Neuronal stem cell (in vitro differentiated cells): ENCODE results near the gene CXXC4.

Experiments
- DNase-seq: peaks from one replicate; pipeline ENCODE4 v3.0.0-alpha.2; 2013; ENCODE audit warnings: low spot score
- H2AFZ ChIP-seq: one replicate; pipeline ENCODE4 v1.6.1; 2013; ENCODE audit warnings: mild to moderate bottlenecking, low read length, inconsistent platforms
- H2AK5ac ChIP-seq: 2 replicates; pipeline ENCODE4 v1.6.1; 2013; ENCODE audit warnings: low read depth, mild to moderate bottlenecking, inconsistent platforms, low read length, moderate library complexity, mixed read lengths
- H2BK120ac ChIP-seq: 2 replicates; pipeline ENCODE4 v1.6.1; 2013; ENCODE audit warnings: low read depth, mild to moderate bottlenecking, inconsistent platforms, low read length, moderate library complexity, mixed read lengths
- H2BK12ac ChIP-seq: one replicate; pipeline ENCODE4 v1.6.1; 2013; ENCODE audit warnings: low read length, inconsistent platforms
- H2BK15ac ChIP-seq: 2 replicates; pipeline ENCODE4 v1.6.1; 2013; ENCODE audit warnings: mild to moderate bottlenecking, low read length, inconsistent platforms, mixed read lengths
- H2BK5ac ChIP-seq: one replicate; pipeline ENCODE4 v1.6.1; 2013; ENCODE audit warnings: inconsistent platforms, mild to moderate bottlenecking, low read length, moderate library complexity
- H3K14ac ChIP-seq: one replicate; pipeline ENCODE4 v1.6.1; 2013; ENCODE audit warnings: low read length, inconsistent platforms
- H3K18ac ChIP-seq: 2 replicates; pipeline ENCODE4 v1.6.1; 2013; ENCODE audit warnings: low read length, inconsistent platforms
- H3K23ac ChIP-seq: 2 replicates; pipeline ENCODE4 v1.6.1; 2013; ENCODE audit warnings: low read depth, mild to moderate bottlenecking, mixed read lengths, low read length, inconsistent platforms; ENCODE audit not compliant: poor library complexity
- H3K27ac ChIP-seq: replicated peaks from 3 replicates; pipeline ENCODE4 v1.5.1; 2013; ENCODE audit warnings: low read length, inconsistent platforms
- H3K27me3 ChIP-seq, 3 experiments: 2 replicates each; pipeline ENCODE4 v1.6.1; 2013; ENCODE audit warnings: low read length in 3 of 3, mild to moderate bottlenecking in 2 of 3, inconsistent platforms in 1 of 3, low read depth in 1 of 3, mixed read lengths in 1 of 3, moderate library complexity in 1 of 3; ENCODE audit not compliant: control insufficient read depth in 3 of 3, insufficient read depth in 3 of 3
- H3K36me3 ChIP-seq, 2 donors: replicated peaks in 1 of 2; 2 replicates each; pipeline ENCODE4 v1.6.1; 2013; ENCODE audit warnings: low read length in 2 of 2; ENCODE audit not compliant: control insufficient read depth in 2 of 2, insufficient read depth in 2 of 2
- H3K4ac ChIP-seq: 2 replicates; pipeline ENCODE4 v1.6.1; 2013; ENCODE audit warnings: inconsistent platforms, mild to moderate bottlenecking, low read length, moderate library complexity
- H3K4me1 ChIP-seq, 2 donors: 1 replicate in 1 of 2; 2 replicates in 1 of 2; pipeline ENCODE4 v1.6.1; 2013; ENCODE audit warnings: low read length in 2 of 2, low read depth in 1 of 2; ENCODE audit not compliant: control insufficient read depth in 2 of 2, insufficient read depth in 1 of 2
- H3K4me2 ChIP-seq: one replicate; pipeline ENCODE4 v1.6.1; 2013; ENCODE audit warnings: mild to moderate bottlenecking, low read length, inconsistent platforms; ENCODE audit not compliant: insufficient read depth, poor library complexity, severe bottlenecking
- H3K4me3 ChIP-seq, 2 donors: 2 replicates each; pipeline ENCODE4 v1.5.1; 2013; ENCODE audit warnings: low read length in 2 of 2, mild to moderate bottlenecking in 2 of 2, inconsistent platforms in 1 of 2, moderate library complexity in 1 of 2
- H3K79me1 ChIP-seq: one replicate; pipeline ENCODE4 v1.6.1; 2013; ENCODE audit warnings: low read depth, mild to moderate bottlenecking, inconsistent platforms, low read length, moderate library complexity
- H3K9ac ChIP-seq: one replicate; pipeline ENCODE4 v1.6.1; 2013; ENCODE audit warnings: mild to moderate bottlenecking, low read depth, low read length, inconsistent platforms; ENCODE audit not compliant: poor library complexity
- H3K9me3 ChIP-seq, 2 donors: replicated peaks in 1 of 2; 2 replicates each; pipeline versions ENCODE3 to v1.6.1; 2013; ENCODE audit warnings: low read length in 2 of 2, mild to moderate bottlenecking in 2 of 2, inconsistent platforms in 1 of 2, low read depth in 1 of 2, mixed read lengths in 1 of 2, moderate library complexity in 1 of 2; ENCODE audit not compliant: control insufficient read depth in 2 of 2, insufficient read depth in 1 of 2
- H4K8ac ChIP-seq: one replicate; pipeline ENCODE4 v1.6.1; 2013; ENCODE audit warnings: low read depth, mild to moderate bottlenecking, inconsistent platforms, low read length, moderate library complexity
- H4K91ac ChIP-seq: one replicate; pipeline ENCODE4 v1.6.1; 2013; ENCODE audit warnings: low read length, low read depth, mild to moderate bottlenecking, inconsistent platforms; ENCODE audit not compliant: poor library complexity
- WGBS, 2 donors: extraction: QIAGEN DNeasy Blood & Tissue Kit; methylation state at CpG; one replicate each; pipeline ENCODE4 v1.1.7; 2013; ENCODE audit warnings: missing lambda C conversion rate in 2 of 2, mixed read lengths in 1 of 2; ENCODE audit not compliant: insufficient read length in 2 of 2, insufficient replicate concordance in 1 of 2; ENCODE audit errors: extremely low coverage in 2 of 2; 5-methylcytosine and 5-hydroxymethylcytosine counted together

Gene CXXC4

GRCh38 chr4:104516884-104517283 is 22.2 kb upstream of the CXXC4 start:
- Histone ChIP-seq H2BK5ac (no peak overlapping the region), H3K36me3 (no peaks in the 10 kb centered on the region), H2BK120ac (no peak overlapping the region), H3K9ac (no peak overlapping the region), H3K23ac (no peak overlapping the region), H2BK15ac (no peak overlapping the region), H3K4ac (no peak overlapping the region), H3K27ac (no peak overlapping the region), H3K18ac (no peak overlapping the region), H2AK5ac (no peak overlapping the region), H3K4me1 (no peaks in the 10 kb centered on the region), H4K8ac (no peak overlapping the region), H4K91ac (no peak overlapping the region), H3K27me3 (no peaks in the 10 kb centered on the region), H3K4me2 (no peak overlapping the region), H3K9me3 (no peaks in the 10 kb centered on the region), H2BK12ac (no peak overlapping the region), H2AFZ (no peak overlapping the region), H3K14ac (no peak overlapping the region), H3K79me1 (no peaks in the 10 kb centered on the region), H3K4me3 (no peak overlapping the region)
- no peak for DNase-seq

GRCh38 chr4:104508224-104508623 is 13.5 kb upstream of the CXXC4 start:
- Histone ChIP-seq H4K8ac (no peak overlapping the region), H3K27ac (no peak overlapping the region), H2BK120ac (no peak overlapping the region), H2AK5ac (no peak overlapping the region), H3K14ac (no peak overlapping the region), H3K36me3 (no peaks in the 10 kb centered on the region), H2BK15ac (no peak overlapping the region), H2BK12ac (no peak overlapping the region), H4K91ac (no peak overlapping the region), H2BK5ac (no peak overlapping the region), H3K9ac (no peak overlapping the region), H3K18ac (no peak overlapping the region), H3K4me1 (no peaks in the 10 kb centered on the region), H3K4ac (no peak overlapping the region), H3K27me3 (no peaks in the 10 kb centered on the region), H2AFZ (no peak overlapping the region), H3K79me1 (no peaks in the 10 kb centered on the region), H3K4me3 (no peak overlapping the region), H3K4me2 (no peak overlapping the region), H3K23ac (no peak overlapping the region), H3K9me3 (no peaks in the 10 kb centered on the region)
- WGBS, 2 donors: no CpG with 5 or more reads among the region's 1 CpG
- no peak for DNase-seq

- Histone ChIP-seq H3K9me3 (no peaks in the 10 kb centered on the region), H3K27me3 (no peaks in the 10 kb centered on the region), H4K91ac (no peak overlapping the region), H2BK120ac (no peak overlapping the region), H3K27ac (no peak overlapping the region), H2BK15ac (no peak overlapping the region), H2AFZ (no peak overlapping the region), H3K4me3 (no peak overlapping the region), H3K4me2 (no peak overlapping the region), H3K4me1 (peaks cover 0 to under 1% of the 10 kb centered on the region in 2 donors), H3K18ac (no peak overlapping the region), H3K79me1 (no peaks in the 10 kb centered on the region), H3K23ac (no peak overlapping the region), H3K14ac (no peak overlapping the region), H2AK5ac (no peak overlapping the region), H3K36me3 (no peaks in the 10 kb centered on the region), H3K4ac (no peak overlapping the region), H2BK12ac (no peak overlapping the region), H2BK5ac (no peak overlapping the region), H4K8ac (no peak overlapping the region), H3K9ac (no peak overlapping the region)
- WGBS, 2 donors: no CpG with 5 or more reads among the region's 1 CpG
- no peak for DNase-seq
These were observed 12.4 kb upstream of the CXXC4 start for GRCh38 chr4:104507112-104507511.

GRCh38 chr4:104504536-104504935 is 9.8 kb upstream of the CXXC4 start:
- Histone ChIP-seq H3K27ac (no peak overlapping the region), H2AFZ (no peak overlapping the region), H3K27me3 (no peaks in the 10 kb centered on the region), H3K9me3 (no peaks in the 10 kb centered on the region), H3K4me3 (no peak overlapping the region), H3K18ac (no peak overlapping the region), H3K23ac (no peak overlapping the region), H3K14ac (no peak overlapping the region), H4K8ac (no peak overlapping the region), H2AK5ac (no peak overlapping the region), H3K36me3 (no peaks in the 10 kb centered on the region), H2BK12ac (no peak overlapping the region), H3K4ac (no peak overlapping the region), H3K4me2 (no peak overlapping the region), H3K9ac (no peak overlapping the region), H2BK5ac (no peak overlapping the region), H4K91ac (no peak overlapping the region), H2BK15ac (no peak overlapping the region), H3K4me1 (peaks cover 0 to 20% of the 10 kb centered on the region in 2 donors), H2BK120ac (no peak overlapping the region), H3K79me1 (no peaks in the 10 kb centered on the region)
- DNase-seq: no peak
- WGBS, 2 donors: no CpG with 5 or more reads among the region's 2 CpGs
